Esophagus squamous epithelium (tissue), 5 donors: ENCODE measurements around the gene MGAT1. TPM values are rescaled to one million over a fixed set of nuclear protein-coding genes. Genes with fewer than 3 reads are reported as not detected.

Experiments used
- DNase-seq: peaks from one replicate; lab custom pipeline; 2025; lab: John Stamatoyannopoulos, UW
- H3K27ac ChIP-seq, 4 donors: fragments of 200-600 bp; sonication (generic); one replicate each; pipeline ENCODE4 v1.5.1; 2016 to 2019; ENCODE audit warnings: mild to moderate bottlenecking in 1 of 4
- H3K27me3 ChIP-seq, 4 donors: fragments of 200-600 bp; sonication (generic); 1 replicate in 3 of 4; 2 replicates in 1 of 4; pipeline versions ENCODE4 v1.5.1 to v1.6.0; 2017 to 2021; ENCODE audit warnings: antibody characterized with exemption in 1 of 4
- H3K36me3 ChIP-seq, 3 donors: fragments of 200-600 bp; sonication (generic); one replicate each; pipeline ENCODE4 v1.5.1; 2016 to 2019
- H3K4me1 ChIP-seq, 3 donors: fragments of 200-600 bp; sonication (generic); one replicate each; pipeline ENCODE4 v1.5.1; 2017 to 2019
- H3K4me3 ChIP-seq, 4 donors: fragments of 200-600 bp; sonication (generic); 1 replicate in 3 of 4; 2 replicates in 1 of 4; pipeline ENCODE4 v1.5.1; 2016 to 2019; ENCODE audit warnings: mild to moderate bottlenecking in 2 of 4, moderate library complexity in 1 of 4
- H3K9me3 ChIP-seq, 3 donors: fragments of 200-600 bp; sonication (generic); one replicate each; pipeline ENCODE4 v1.5.1; 2016 to 2019
- CTCF ChIP-seq, 6 experiments: fragments of 450-650 bp in 4 of 6; fragments of 200-600 bp in 2 of 6; sonication (generic) in 2 of 6; IDR thresholded peaks; one replicate each; pipeline ENCODE4 v1.5.1; 2016 to 2019; ENCODE audit warnings: antibody characterized with exemption in 6 of 6, mild to moderate bottlenecking in 4 of 6, moderate library complexity in 4 of 6
- POLR2A ChIP-seq, 4 donors: fragments of 450-650 bp; IDR thresholded peaks; one replicate each; pipeline ENCODE4 v1.6.1; 2017; ENCODE audit warnings: antibody characterized with exemption in 4 of 4, mild to moderate bottlenecking in 4 of 4, moderate library complexity in 3 of 4
- WGBS, 2 donors: methylation state at CpG; one replicate each; pipeline ENCODE4 v1.1.5; 2018; 5-methylcytosine and 5-hydroxymethylcytosine counted together
- intact Hi-C: fragments of 100-400 bp; cut with DNase I; formaldehyde crosslinking; loops from one replicate; pipeline ENCODE4 v1.15.0; 2022
- total RNA-seq, 4 donors: library from RNA; depleted of rRNA; stranded (reverse); fragments of >200 nt; gene quantifications; one replicate each; pipeline ENCODE4 v1.1.0, GENCODE V29; 2016
- donor health status: DM: yes; HTN: yes; CAD: no.

Gene MGAT1
- total RNA-seq, 4 donors from 2014 or later = 62.6 to 163 (median 111) TPM

GRCh38 chr5:180801596-180802324 lies 846 bp downstream of the MGAT1 start:
- H3K4me1 ChIP-seq = peaks cover 75 to 92% (median 84%) of the 10 kb centered on the region in 3 donors
- WGBS, 2 donors = 12 to 17% methylated on average over 15 of the region's 15 CpGs
- DNase-seq = no peak
- peak overlapping the region; percentile 87 to 98 (median 88) for H3K4me3 ChIP-seq
- H3K9me3 ChIP-seq = no peaks in the 10 kb centered on the region
- TF ChIP-seq POLR2A (IDR thresholded peaks at IDR 0.05) (no peak), CTCF (IDR thresholded peaks at IDR 0.05) (no peak)
- peak overlapping the region; percentile 97 to 99 (median 98) for H3K27ac ChIP-seq
- no peaks in the 10 kb centered on the region for H3K27me3 ChIP-seq
- H3K36me3 ChIP-seq = peaks cover 0 to 13% (median 4%) of the 10 kb centered on the region in 3 donors
- intact Hi-C loops = no loop called here

- no peak for TF ChIP-seq CTCF (IDR thresholded peaks at IDR 0.05)
- TF ChIP-seq POLR2A (IDR thresholded peaks at IDR 0.05) = no peak
- DNase-seq = no peak
Measured at GRCh38 chr5:180799902-180800801, 2.5 kb downstream of the MGAT1 start.

GRCh38 chr5:180799194-180799593 lies 3.4 kb downstream of the MGAT1 start:
- 75 to 79% methylated on average over 4 of the region's 4 CpGs for WGBS, 2 donors

More at GRCh38 chr5:180799902-180800801, 2.5 kb downstream of the MGAT1 start:
- 45 to 62% methylated on average over 3 to 4 of the region's 6 CpGs for WGBS, 2 donors
- Histone ChIP-seq H3K27ac (peak overlapping the region; percentile 19 to 99 (median 98)), H3K36me3 (peaks cover 0 to 25% (median 4%) of the 10 kb centered on the region in 3 donors), H3K4me3 (peak overlapping the region in 3 of 4 donors; percentile 87 to 98 (median 88)), H3K4me1 (peaks cover 68 to 92% (median 72%) of the 10 kb centered on the region in 3 donors), H3K9me3 (no peaks in the 10 kb centered on the region), H3K27me3 (no peaks in the 10 kb centered on the region)
- intact Hi-C loops = no loop called here

GRCh38 chr5:180798193-180798592 lies 4.4 kb downstream of the MGAT1 start:
- peak overlapping the region in 3 of 4 donors; percentile 39 to 99 (median 39) for H3K27ac ChIP-seq
- intact Hi-C loops = no loop called here

More at GRCh38 chr5:180799194-180799593, 3.4 kb downstream of the MGAT1 start:
- H3K4me3 ChIP-seq = peak overlapping the region in 2 of 4 donors; percentile 88 to 98
- TF ChIP-seq CTCF (IDR thresholded peaks at IDR 0.05) (peak in 5 of 6 experiments; percentile 9 to 43 (median 18)), POLR2A (IDR thresholded peaks at IDR 0.05) (no peak)
- intact Hi-C loops = no loop called here
- DNase-seq = no peak
- H3K4me1 ChIP-seq = peaks cover 62 to 92% (median 69%) of the 10 kb centered on the region in 3 donors
- H3K36me3 ChIP-seq = peaks cover 0 to 35% (median 4%) of the 10 kb centered on the region in 3 donors
- H3K27me3 ChIP-seq = no peaks in the 10 kb centered on the region
- H3K27ac ChIP-seq = peak overlapping the region in 3 of 4 donors; percentile 3 to 99 (median 99)
- H3K9me3 ChIP-seq = no peaks in the 10 kb centered on the region

More at GRCh38 chr5:180798193-180798592, 4.4 kb downstream of the MGAT1 start:
- TF ChIP-seq CTCF (IDR thresholded peaks at IDR 0.05) (no peak), POLR2A (IDR thresholded peaks at IDR 0.05) (no peak)
- H3K36me3 ChIP-seq = peaks cover 0 to 45% (median 4%) of the 10 kb centered on the region in 3 donors
- H3K27me3 ChIP-seq = no peaks in the 10 kb centered on the region
- peaks cover 54 to 92% (median 60%) of the 10 kb centered on the region in 3 donors for H3K4me1 ChIP-seq
- peak overlapping the region in 1 of 4 donors; percentile 15 for H3K4me3 ChIP-seq
- WGBS, 2 donors = 79 to 80% methylated on average over 11 of the region's 11 CpGs
- DNase-seq = no peak
- no peaks in the 10 kb centered on the region for H3K9me3 ChIP-seq
